Measurements from ENCODE around the gene HEXD.

The HEXD gene

GRCh38 chr17:82388922-82389283 is 29.2 kb upstream of the HEXD start:
- TF ChIP-seq CTCF (IDR thresholded peaks at IDR 0.05) = no peak
- Histone ChIP-seq H3K27ac (no peak overlapping the region), H3K4me3 (no peak overlapping the region)
- DNase-seq (ENCODE audit: low spot score) = no peak

GRCh38 chr17:82389379-82389778 is 28.8 kb upstream of the HEXD start:
- no peak for DNase-seq (ENCODE audit: low spot score)
- no peak overlapping the region for H3K27ac ChIP-seq
- TF ChIP-seq CTCF (IDR thresholded peaks at IDR 0.05) = no peak
- H3K4me3 ChIP-seq = no peak overlapping the region

- Histone ChIP-seq H3K4me3 (no peak overlapping the region), H3K27ac (no peak overlapping the region)
- no peak for TF ChIP-seq CTCF (IDR thresholded peaks at IDR 0.05)
- no peak for DNase-seq (ENCODE audit: low spot score)
Observed at GRCh38 chr17:82390015-82390859, 27.9 kb upstream of the HEXD start.

- Histone ChIP-seq H3K4me3 (no peak overlapping the region), H3K27ac (no peak overlapping the region)
- no peak for TF ChIP-seq CTCF (IDR thresholded peaks at IDR 0.05)
- DNase-seq (ENCODE audit: low spot score) = no peak
Observed at GRCh38 chr17:82390860-82391435, 27.2 kb upstream of the HEXD start.

- no peak overlapping the region for H3K27ac ChIP-seq
- DNase-seq (ENCODE audit: low spot score) = no peak
- TF ChIP-seq CTCF (IDR thresholded peaks at IDR 0.05) = no peak
- no peak overlapping the region for H3K4me3 ChIP-seq
Observed at GRCh38 chr17:82391496-82392066, 26.6 kb upstream of the HEXD start.

GRCh38 chr17:82392209-82392920 is 25.8 kb upstream of the HEXD start:
- H3K4me3 ChIP-seq = no peak overlapping the region
- TF ChIP-seq CTCF (IDR thresholded peaks at IDR 0.05) = no peak
- DNase-seq (ENCODE audit: low spot score) = no peak
- H3K27ac ChIP-seq = no peak overlapping the region

Data from coronary artery (tissue), 2 donors.